BLaER1 (cell line): Measurements from ENCODE around the gene CA4.
"Not testable (repeated sequence)": the region's sequence is repeated elsewhere in the genome, so short reads cannot be mapped to it uniquely, and the experiment has no call there.

ENCODE experiments used
- H3K27ac ChIP-seq: shearing (Covaris generic); formaldehyde crosslinking; 2 replicates; pipeline ENCODE4 v1.8.1; 2022
- H3K27me3 ChIP-seq: shearing (Covaris generic); formaldehyde crosslinking; 2 replicates; pipeline ENCODE4 v1.8.1; 2022
- H3K36me3 ChIP-seq: shearing (Covaris generic); formaldehyde crosslinking; 2 replicates; pipeline ENCODE4 v1.8.1; 2022
- H3K4me1 ChIP-seq: shearing (Covaris generic); formaldehyde crosslinking; 2 replicates; pipeline ENCODE4 v1.8.1; 2022
- H3K4me2 ChIP-seq: shearing (Covaris generic); formaldehyde crosslinking; 2 replicates; pipeline ENCODE4 v1.8.1; 2022
- H3K4me3 ChIP-seq: shearing (Covaris generic); formaldehyde crosslinking; 2 replicates; pipeline ENCODE4 v1.8.1; 2022
- H3K9ac ChIP-seq: shearing (Covaris generic); formaldehyde crosslinking; 2 replicates; pipeline ENCODE4 v1.8.1; 2022
- H3K9me3 ChIP-seq: shearing (Covaris generic); formaldehyde crosslinking; 2 replicates; pipeline ENCODE4 v1.8.1; 2022
- H4K20me1 ChIP-seq: shearing (Covaris generic); formaldehyde crosslinking; 2 replicates; pipeline ENCODE4 v1.8.1; 2022
- Cebpa-rat ChIP-seq: shearing (Covaris generic); IDR thresholded peaks from 2 replicates; pipeline ENCODE4 v1.8.1; 2022

CA4 gene

DNA sequence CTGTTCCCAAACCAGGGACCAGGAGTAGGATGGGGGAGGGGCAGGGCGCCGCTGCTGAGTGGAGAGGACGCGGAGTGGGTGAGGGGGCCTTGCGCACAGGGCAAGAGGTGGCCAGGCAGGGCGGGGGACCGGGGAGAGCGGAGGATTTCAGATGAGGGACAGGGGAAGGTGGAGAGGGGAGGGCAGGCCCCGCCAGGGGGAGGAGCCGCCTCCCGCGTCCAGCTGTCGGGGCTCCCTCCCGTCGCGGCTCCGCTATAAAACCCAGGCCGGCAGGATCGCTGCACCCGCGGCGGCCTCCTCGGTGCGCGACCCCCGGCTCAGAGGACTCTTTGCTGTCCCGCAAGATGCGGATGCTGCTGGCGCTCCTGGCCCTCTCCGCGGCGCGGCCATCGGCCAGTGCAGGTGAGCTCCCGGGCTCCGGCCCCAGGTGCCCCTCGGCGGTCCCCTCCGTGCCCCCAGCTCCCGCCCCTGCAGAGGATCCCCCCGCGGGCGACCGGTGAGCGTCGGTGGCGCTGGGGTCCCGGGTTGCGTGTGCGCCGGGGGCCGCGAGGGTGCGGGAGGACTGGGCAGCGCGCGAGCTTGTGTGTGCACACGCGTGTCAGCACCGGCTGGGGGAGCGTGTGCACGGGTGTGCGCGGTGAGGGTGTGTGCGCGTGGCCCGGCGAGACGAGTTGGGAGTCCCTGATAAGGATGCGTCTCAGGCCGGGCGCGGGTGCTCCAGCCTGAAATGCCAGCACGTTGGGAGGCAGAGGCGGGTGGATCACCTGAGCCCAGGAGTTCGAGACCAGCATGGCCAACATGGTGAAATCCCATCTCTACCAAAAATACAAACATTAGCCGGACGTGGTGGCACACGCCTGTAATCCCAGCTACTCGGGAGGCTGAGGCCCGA is at the start of gene CA4:
Gene CA4, plus strand, starts transcription at position 283 of the 892 bp plus-strand sequence. Its CDS starts 62 bp downstream, at position 345.
- no peak for TF ChIP-seq Cebpa-rat
- Histone ChIP-seq H3K27me3 (peaks cover 61% of the 10 kb centered on the region), H4K20me1 (no peaks in the 10 kb centered on the region; the same call in 1 of the 2 replicates), H3K4me1 (peaks cover 17% of the 10 kb centered on the region), H3K4me3 (no peak within 1 kb of the TSS), H3K4me2 (peak within 1 kb of the TSS; percentile 56), H3K9ac (no peak within 1 kb of the TSS), H3K36me3 (no peaks in the 10 kb centered on the region), H3K27ac (no peak within 1 kb of the TSS), H3K9me3 (peaks cover 7% of the 10 kb centered on the region; the same call in 1 of the 2 replicates)

DNA sequence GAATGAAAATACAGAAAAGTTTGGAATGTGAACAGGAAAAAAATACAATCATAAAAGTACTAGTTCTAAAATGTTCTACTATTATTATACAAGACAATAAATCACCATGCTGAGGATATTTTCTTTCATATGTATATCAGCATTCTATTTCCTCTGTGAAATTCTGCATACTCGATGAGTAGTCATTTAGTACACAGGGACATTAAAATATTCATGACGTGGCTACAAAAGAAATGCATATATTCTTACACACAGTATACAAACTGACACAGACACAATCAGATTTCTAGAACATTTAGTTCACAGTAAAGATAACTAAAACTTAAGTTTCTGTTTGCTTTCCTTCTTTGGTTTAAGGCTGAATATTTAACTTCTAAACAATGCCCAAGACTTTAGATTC is 49.2 kb upstream of the CA4 start:
- not testable (repeated sequence) for H4K20me1 ChIP-seq, H3K9me3 ChIP-seq, H3K36me3 ChIP-seq, H3K27ac ChIP-seq, H3K4me2 ChIP-seq, H3K9ac ChIP-seq, H3K4me1 ChIP-seq, H3K4me3 ChIP-seq
- peaks cover 31% of the 10 kb centered on the region for H3K27me3 ChIP-seq

DNA sequence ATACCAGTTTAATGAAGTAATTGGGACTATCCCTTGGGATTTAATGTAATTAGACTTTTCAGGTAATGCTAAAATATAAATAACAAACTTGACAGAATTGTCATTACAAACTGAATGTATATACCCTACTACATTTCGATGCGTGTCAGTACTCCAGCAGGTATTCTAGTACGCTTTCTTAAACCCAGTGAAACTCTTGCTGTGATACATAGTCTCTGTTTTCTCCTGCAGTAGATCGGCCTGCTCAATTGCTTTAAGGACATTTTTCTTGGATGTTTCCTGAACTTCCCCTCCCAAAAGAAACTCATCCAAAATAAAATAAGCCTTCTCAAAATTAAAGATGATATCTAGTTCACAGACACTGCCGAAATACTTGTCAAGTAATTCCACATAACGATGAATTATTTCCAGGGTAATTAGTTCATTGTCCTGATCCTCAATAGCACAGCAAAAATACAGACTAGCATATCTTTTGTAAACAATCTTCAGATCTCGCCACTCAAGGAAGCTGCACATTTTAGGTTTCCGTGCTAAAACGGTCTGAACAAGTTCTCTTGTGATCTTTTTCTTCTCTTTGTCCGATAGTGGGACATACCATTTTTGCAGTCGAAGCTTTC is 47.6 kb upstream of the CA4 start:
- not testable (repeated sequence) for H3K9ac ChIP-seq, H3K4me1 ChIP-seq, H3K9me3 ChIP-seq, H3K27ac ChIP-seq, H4K20me1 ChIP-seq, H3K36me3 ChIP-seq
- peak overlapping the region; percentile 48 for H3K4me3 ChIP-seq
- peaks cover 31% of the 10 kb centered on the region for H3K27me3 ChIP-seq
- peak overlapping the region; percentile 61 for H3K4me2 ChIP-seq

DNA sequence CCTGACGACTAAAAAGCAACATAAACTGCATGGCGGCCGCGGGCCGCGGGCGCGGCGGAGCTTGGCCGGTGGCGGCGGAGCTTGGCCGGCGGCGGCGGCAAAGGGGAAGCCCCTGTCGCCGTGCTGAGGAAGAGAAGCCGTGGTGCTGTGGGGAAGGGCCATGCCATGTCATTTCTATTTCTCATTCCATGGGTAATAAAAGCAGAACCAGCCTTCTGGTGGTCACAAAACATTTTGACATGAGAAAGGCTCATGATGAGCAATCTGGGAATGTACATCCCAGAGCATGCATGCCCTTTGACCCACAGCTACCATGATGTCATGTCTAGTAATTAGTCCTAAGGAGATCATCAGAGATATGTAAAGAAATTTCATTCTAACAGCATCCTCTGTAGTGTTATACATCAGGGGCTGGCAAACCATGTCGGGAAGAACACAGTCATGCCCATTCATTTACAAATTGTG is 47.1 kb upstream of the CA4 start:
- Histone ChIP-seq H3K4me3 (peak overlapping the region; percentile 48), H3K4me2 (peak overlapping the region; percentile 61), H3K9me3 (no peaks in the 10 kb centered on the region), H3K27me3 (peaks cover 31% of the 10 kb centered on the region), H3K27ac (no peak overlapping the region), H3K36me3 (no peaks in the 10 kb centered on the region), H4K20me1 (no peaks in the 10 kb centered on the region; the same call in 1 of the 2 replicates), H3K9ac (no peak overlapping the region), H3K4me1 (peaks cover 10% of the 10 kb centered on the region)
- TF ChIP-seq Cebpa-rat, result no peak

- Histone ChIP-seq H3K4me1 (peaks cover 10% of the 10 kb centered on the region), H3K4me2 (no peak overlapping the region), H3K9ac (no peak overlapping the region), H3K4me3 (no peak overlapping the region), H3K27me3 (peaks cover 31% of the 10 kb centered on the region), H3K9me3 (no peaks in the 10 kb centered on the region), H3K36me3 (no peaks in the 10 kb centered on the region), H4K20me1 (no peaks in the 10 kb centered on the region; the same call in 1 of the 2 replicates), H3K27ac (no peak overlapping the region)
- TF ChIP-seq Cebpa-rat, result no peak
Observed at GRCh38 chr17:60103957-60104356, 45.8 kb upstream of the CA4 start.

DNA sequence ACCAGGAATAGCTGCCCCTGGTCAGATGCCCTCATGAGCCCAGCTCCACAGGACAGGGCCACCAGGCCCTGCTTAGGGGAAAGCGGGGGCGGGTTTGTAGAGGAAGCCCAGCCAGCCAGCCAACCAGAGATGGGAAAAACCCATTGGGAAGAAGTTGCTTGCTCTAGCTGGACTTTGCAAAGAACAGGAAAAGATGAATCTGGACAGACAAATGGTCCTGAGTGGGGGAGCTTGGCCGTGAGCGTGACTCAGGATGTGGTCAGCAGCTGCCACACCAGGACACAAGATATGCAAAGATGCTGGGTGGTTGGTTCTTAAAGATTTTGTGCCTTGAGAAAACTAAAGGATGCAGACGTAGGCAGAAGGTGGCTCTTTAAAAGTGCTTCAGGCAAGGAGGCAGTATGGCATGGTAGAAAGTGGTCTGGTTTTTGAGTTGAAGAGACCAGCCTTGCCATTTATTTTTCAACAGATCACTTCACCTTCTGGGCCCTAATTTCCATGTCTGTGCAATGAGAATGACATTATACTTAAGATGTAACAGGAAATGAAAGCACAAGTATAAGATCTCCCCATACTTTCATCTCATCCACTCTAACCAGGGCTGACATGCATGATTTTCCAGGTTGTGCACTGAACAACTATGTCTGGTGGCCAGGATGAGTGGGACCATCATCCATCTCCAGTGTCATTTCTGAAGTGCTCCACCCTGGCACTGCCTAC is 43.3 kb upstream of the CA4 start:
- Histone ChIP-seq H3K9ac (no peak overlapping the region), H3K27me3 (peaks cover 26% of the 10 kb centered on the region)

DNA sequence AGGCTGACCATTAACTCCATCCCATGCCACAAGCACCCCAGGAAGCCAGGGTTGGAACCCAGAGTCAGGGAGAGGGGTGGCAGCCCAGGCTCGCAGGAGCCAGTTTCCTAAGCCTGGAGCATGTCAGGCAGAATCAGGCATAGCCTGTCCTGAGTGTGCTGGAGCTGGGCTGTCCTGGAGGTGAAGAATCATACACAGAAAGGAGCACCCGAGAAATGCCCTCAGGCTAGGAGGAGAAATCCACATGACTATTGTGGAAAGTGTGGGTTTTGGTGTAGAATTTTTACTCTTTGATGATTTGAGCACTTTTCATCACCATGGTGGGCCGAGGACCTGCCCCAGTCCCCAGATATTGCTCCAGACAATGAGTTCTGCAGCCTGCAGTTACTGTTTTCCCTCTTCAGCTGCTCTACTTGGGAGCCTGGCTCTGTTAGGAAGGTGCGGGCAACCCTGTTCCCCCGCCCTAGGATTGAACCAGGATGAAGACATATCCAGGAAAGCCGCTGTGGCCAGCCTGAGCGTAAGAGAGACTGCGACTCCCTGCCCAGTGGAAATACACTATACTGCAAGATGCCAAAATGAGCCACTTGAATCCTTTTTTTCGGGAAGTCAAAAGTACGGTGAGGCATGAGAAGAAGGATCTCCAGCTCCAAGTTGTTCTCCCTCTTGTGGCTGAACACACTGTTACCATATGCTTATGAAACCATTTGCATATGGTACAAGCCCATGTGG is 42.1 kb upstream of the CA4 start:
- H3K4me2 ChIP-seq, result no peak overlapping the region
- no peaks in the 10 kb centered on the region; the same call in 1 of the 2 replicates for H4K20me1 ChIP-seq
- no peak overlapping the region for H3K4me3 ChIP-seq
- peaks cover 14% of the 10 kb centered on the region for H3K27me3 ChIP-seq
- no peak overlapping the region for H3K9ac ChIP-seq
- no peak overlapping the region for H3K27ac ChIP-seq
- H3K4me1 ChIP-seq, result peaks cover 7% of the 10 kb centered on the region
- no peaks in the 10 kb centered on the region for H3K36me3 ChIP-seq
- H3K9me3 ChIP-seq, result no peaks in the 10 kb centered on the region
- TF ChIP-seq Cebpa-rat, result no peak

More for the DNA sequence above, 43.3 kb upstream of the CA4 start:
- peaks cover 10% of the 10 kb centered on the region for H3K4me1 ChIP-seq
- TF ChIP-seq Cebpa-rat, result no peak
- H3K36me3 ChIP-seq, result no peaks in the 10 kb centered on the region
- H3K4me3 ChIP-seq, result no peak overlapping the region
- no peaks in the 10 kb centered on the region for H3K9me3 ChIP-seq
- no peak overlapping the region for H3K4me2 ChIP-seq
- no peaks in the 10 kb centered on the region; the same call in 1 of the 2 replicates for H4K20me1 ChIP-seq
- no peak overlapping the region for H3K27ac ChIP-seq

GRCh38 chr17:60108309-60108708 is 41.5 kb upstream of the CA4 start:
- not testable (repeated sequence) for H3K9me3 ChIP-seq, H4K20me1 ChIP-seq, H3K9ac ChIP-seq, H3K4me1 ChIP-seq, H3K4me3 ChIP-seq, H3K4me2 ChIP-seq, H3K27ac ChIP-seq, H3K36me3 ChIP-seq, H3K27me3 ChIP-seq

GRCh38 chr17:60108712-60109111 is 41.1 kb upstream of the CA4 start:
- Histone ChIP-seq H3K9me3 (no peaks in the 10 kb centered on the region), H4K20me1 (no peaks in the 10 kb centered on the region; the same call in 1 of the 2 replicates), H3K4me2 (no peak overlapping the region), H3K4me1 (no peaks in the 10 kb centered on the region), H3K4me3 (no peak overlapping the region), H3K9ac (no peak overlapping the region), H3K27me3 (peaks cover 4% of the 10 kb centered on the region; the same call in 1 of the 2 replicates), H3K27ac (no peak overlapping the region), H3K36me3 (no peaks in the 10 kb centered on the region)
- TF ChIP-seq Cebpa-rat, result no peak
